Left lobe of liver (tissue), 2 donors: Measurements from ENCODE around the gene PIM3. TPM values are rescaled to one million over a fixed set of nuclear protein-coding genes. Genes with fewer than 3 reads are reported as not detected.

ENCODE experiments used
- ATAC-seq: fragments of 200-7000 bp; cut with Tn5 transposase; one replicate; pipeline ENCODE4 v1.9.1; 2020; ENCODE audit warnings: mild to moderate bottlenecking, moderate library complexity
- DNase-seq: peaks from one replicate; pipeline ENCODE4 v3.0.0-alpha.2; 2020; ENCODE audit warnings: low spot score
- total RNA-seq: library from RNA; stranded (reverse); gene quantifications from one replicate; pipeline ENCODE4 v1.2.1, GENCODE V29; 2021
- donor health status: DM: no; HTN: no; CAD: no; lungs with moderate emphysema.
- donor health status: DM: no; HTN: yes; CAD: no.

The PIM3 gene
- total RNA-seq, 1 donor from 2014 or later, result 36.8 TPM

DNA sequence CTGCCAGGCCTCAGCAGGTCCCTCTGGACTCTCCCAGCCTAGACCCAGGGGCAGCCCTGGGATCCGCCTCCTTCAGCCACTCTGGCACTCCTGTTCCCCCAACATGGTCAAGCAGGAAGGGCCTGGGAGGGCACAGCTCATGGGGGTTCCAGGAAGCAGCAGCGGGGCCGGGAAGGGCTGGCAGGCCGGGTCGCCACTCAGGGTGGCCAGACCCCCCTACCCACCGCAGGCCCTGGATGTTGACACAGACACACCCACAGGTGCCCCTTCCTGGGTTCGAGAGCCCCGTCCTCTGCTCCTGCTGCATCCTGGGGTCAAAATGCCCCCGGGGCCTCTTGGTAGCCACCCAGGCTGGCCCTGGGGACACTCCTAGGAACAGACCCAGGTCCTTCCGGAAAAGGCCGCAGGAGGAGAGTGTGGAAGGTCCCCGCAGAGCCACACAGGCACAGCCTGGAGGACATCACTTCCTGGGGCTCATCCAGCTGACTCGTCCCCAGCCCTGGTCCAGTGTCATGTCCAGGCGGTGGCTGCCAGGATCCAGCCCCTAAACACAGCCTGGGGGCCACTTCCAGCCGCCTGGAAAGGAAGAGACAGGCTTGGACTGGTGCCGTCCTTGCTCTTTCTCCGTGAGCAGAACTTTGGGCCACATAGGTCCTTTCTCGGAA, 6.8 kb upstream of the PIM3 start:
- DNase-seq (no peak), ATAC-seq (peak; percentile 10)

DNA sequence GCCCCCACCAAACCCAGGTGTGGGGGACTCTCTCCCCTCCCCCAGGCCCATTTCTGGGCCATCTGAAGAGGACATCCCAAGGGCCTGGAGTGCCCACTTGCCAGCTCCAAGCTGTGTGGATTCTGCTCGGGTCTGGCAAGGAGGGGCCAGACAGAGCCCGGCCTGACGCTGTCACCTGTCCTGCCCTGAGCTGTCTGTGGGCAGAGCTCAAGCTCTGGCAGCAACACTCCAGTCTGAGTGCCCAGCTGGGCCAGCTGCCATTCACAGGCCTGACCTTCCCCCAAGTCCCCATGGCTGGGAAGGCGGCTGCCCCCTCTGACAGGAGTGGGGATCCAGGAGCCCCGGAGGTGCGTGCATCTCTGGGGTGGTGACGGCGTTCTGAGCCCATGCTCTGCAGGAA, 6.2 kb upstream of the PIM3 start:
- peak; percentile 72 for ATAC-seq
- peak; percentile 90 for DNase-seq

- ATAC-seq (no peak), DNase-seq (no peak)
Measured at GRCh38 chr22:49954991-49955580, 5.5 kb upstream of the PIM3 start.

DNA sequence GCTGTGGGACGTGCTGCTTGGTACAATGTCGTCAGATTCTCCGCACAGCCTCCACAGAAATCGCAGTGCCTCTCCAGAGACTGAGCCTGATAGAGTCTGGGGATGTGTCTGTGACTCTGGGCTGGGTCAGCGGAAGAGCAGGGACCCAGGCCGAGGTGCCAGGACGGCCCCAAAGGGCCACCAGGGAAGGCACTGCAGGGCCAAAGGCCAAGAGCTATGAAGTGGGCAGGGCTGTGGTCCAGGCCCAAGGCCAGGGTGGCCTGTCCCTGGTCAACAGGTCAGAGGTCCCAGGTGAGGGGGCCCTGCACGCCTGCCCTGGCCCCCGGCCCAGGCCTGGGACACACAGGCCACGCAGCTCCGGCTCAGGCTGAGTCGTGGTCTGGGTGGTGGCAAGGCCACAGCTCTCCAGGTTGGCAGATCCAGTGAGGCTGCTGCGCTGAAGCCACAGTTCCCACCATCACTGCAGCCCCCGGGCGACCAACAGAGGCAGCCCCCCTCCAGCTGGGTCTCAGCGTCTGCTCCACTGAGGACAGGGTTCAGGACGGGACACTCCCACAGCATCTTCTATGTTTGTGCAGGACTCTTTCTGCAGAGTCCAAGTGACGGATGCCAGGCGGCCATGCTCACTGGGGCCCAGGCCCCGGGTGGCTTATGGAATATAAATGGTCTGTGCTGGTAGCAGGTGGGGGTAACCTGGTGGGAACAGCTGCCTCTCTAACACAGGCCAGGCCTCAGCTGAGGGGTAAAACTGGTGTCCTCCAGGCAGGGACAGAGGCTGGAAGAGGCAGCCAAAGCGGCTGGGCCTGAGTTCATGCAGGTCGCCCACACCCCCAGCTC, 4.8 kb upstream of the PIM3 start:
- DNase-seq (peak; percentile 88), ATAC-seq (peak; percentile 36)

DNA sequence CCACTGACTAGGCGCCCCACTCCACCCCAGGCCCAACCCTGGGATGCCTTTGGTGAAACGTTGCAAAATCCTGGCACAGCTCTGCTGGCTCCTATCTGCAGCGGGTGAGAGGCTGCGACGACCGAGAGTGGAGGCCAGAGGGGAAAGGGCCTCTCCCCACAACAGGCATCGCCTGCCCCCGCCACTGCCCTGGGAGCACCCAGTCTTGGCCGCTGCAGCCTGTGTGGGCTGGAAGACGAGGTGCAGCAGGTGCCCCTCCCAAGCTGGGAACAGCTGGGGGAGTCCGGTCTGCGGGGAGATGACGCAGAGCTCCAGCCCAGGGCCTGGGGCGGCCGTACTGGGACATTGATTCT, 4.2 kb upstream of the PIM3 start:
- peak; percentile 30 for ATAC-seq
- peak; percentile 87 for DNase-seq

- DNase-seq (no peak), ATAC-seq (no peak)
Measured at GRCh38 chr22:49956914-49957825, 3.4 kb upstream of the PIM3 start.

DNA sequence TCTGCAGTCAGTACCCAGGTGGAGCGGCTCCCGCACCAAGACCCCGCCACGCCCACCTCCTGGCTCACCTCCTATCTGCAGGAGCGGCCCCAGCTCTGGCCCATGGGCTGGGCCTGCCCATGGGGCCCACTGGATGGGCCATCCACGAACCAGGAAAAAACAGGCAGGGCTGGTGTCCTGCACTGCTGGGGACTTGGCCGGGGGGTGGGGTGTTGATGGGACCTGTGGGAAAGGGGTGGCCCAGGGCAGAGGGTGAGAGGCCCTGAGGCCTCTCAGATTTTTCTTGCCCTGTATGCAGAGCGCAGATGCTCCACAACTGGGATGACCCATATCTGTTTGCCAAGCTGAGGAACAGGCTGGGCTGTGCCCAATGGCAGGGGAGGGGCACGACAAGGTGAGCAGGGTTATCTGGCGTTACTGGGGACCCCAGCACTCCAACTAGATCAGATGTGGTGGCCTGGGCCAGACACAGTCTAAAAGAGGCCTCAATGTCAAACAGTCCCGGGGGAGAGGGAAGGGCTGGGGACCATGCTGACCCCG, 2.7 kb upstream of the PIM3 start:
- ATAC-seq, result no peak
- no peak for DNase-seq

- ATAC-seq (no peak), DNase-seq (no peak)
Measured at GRCh38 chr22:49958366-49958921, 2.1 kb upstream of the PIM3 start.

DNA sequence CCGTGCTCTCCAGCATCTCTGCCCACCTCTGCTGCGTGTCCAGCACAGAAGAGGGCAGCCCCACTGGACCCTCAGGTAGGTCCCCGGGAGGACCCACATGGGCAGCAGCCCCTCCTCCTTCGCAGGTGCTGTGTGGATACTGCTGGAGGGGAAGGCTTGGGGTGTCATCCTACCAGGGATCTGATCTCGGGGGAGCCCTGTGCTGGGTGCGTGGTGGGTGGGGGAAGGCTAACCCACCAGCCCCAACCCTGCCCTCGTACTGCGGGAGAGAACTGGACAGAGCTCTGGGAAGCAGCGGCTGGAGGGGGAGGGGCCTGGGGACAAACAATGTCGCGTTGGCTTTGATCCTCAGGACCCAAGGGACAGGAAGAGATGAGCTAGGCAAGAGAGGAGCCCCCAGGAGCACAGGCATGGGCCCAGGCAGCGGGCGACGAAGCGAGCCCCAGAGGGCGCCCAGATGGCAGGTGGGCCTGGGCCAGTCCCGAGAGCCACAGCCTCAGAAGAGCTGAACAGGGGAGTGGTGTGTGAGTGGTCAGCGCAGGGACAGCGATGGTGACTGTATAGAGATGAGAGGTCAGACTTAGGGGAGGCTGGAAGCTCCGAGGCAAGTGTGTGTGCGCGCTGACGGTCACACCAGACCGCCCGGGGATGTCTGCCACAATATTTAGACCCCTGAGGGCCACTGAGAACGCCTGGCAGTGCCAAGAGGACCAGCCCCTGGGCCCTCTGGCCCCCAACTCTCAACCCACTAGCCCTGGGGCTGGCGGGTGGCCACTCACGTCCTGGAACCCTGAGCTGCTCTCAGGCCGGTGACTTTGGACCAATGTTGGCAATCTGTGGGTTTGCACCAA, 1.4 kb upstream of the PIM3 start:
- no peak for ATAC-seq
- no peak for DNase-seq

- DNase-seq (no peak), ATAC-seq (peak; percentile 20)
Measured at GRCh38 chr22:49959782-49960158, 802 bp upstream of the PIM3 start.

GRCh38 chr22:49961005-49961600, 531 bp downstream of the PIM3 start:
- peak; percentile 58 for DNase-seq
- no peak for ATAC-seq

DNA sequence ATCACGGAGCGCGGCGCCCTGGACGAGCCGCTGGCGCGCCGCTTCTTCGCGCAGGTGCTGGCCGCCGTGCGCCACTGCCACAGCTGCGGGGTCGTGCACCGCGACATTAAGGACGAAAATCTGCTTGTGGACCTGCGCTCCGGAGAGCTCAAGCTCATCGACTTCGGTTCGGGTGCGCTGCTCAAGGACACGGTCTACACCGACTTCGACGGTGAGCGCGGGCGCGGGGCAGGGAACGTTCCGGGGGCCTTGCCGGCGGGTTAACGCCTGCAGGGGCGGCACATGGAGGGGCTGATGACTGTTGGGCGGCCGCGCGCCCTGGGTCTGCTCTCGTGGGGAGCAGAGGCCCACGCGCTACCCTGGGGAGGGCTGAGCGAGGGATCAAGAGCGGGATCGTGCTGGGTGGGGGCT, 1.0 kb downstream of the PIM3 start:
- no peak for ATAC-seq
- DNase-seq, result no peak

DNA sequence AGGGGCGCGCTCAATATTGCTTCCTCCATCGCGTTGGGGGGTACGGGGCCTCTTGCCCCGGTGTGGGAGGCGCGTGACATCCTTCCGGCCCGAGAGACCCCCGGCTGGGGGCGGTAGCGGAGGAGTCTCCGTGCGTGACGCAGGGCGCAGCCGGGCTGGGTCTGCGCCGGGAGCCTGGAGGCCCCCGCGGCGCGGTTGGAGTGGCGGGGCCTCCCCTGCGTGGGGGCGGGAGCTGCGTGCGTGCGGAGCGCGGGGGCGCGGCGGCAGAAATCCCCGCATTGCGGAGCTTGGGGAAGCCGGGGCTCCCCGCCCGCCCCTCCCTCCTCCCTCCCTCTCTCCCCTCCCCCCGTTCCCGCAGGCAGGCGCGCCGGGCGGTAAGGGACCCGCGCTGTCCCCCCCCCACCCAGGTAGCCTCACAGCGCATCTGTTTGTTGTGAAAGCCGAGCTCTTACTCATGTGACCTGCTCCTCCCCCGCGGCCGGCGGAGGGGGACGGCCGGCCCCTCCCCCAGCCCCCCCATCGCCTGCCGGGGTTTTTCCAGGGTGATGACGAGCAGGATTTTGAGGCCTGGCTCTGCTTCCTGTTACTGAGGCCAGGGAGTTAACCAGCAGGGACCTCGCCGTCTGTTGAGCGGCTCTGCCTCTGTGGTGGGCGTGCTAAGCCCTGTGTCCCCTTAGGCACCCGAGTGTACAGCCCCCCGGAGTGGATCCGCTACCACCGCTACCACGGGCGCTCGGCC, 1.6 kb downstream of the PIM3 start:
- ATAC-seq (peak; percentile 52), DNase-seq (peak; percentile 95)

- no peak for ATAC-seq
- DNase-seq, result peak; percentile 62
Measured at GRCh38 chr22:49962751-49963646, 2.4 kb downstream of the PIM3 start.

DNA sequence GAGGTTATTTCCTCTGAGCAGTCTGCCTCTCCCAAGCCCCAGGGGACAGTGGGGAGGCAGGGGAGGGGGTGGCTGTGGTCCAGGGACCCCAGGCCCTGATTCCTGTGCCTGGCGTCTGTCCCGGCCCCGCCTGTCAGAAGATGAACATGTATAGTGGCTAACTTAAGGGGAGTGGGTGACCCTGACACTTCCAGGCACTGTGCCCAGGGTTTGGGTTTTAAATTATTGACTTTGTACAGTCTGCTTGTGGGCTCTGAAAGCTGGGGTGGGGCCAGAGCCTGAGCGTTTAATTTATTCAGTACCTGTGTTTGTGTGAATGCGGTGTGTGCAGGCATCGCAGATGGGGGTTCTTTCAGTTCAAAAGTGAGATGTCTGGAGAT, 3.1 kb downstream of the PIM3 start:
- ATAC-seq (no peak), DNase-seq (peak; percentile 56)

GRCh38 chr22:49964136-49965090, 3.8 kb downstream of the PIM3 start:
- no peak for ATAC-seq
- DNase-seq, result peak; percentile 47
